SK-N-SH (cell line): ENCODE measurements around the gene MAN2C1.

Experiments
- ELF1 ChIP-seq: IDR thresholded peaks from 2 replicates; pipeline ENCODE4 v1.4.0; 2012
- EZH2phosphoT487 ChIP-seq: fragments of 200-600 bp; sonication (generic); IDR thresholded peaks from 2 replicates; pipeline ENCODE4 v1.6.1; 2017; ENCODE audit warnings: low read depth, mixed run types, mild to moderate bottlenecking, antibody characterized with exemption, moderate library complexity, borderline replicate concordance
- GABPA ChIP-seq: IDR thresholded peaks from 2 replicates; pipeline ENCODE4 v1.4.0; 2012; ENCODE audit warnings: low read depth, mild to moderate bottlenecking
- POLR2AphosphoS5 ChIP-seq: IDR thresholded peaks from 2 replicates; pipeline ENCODE4 v1.6.1; 2012; ENCODE audit warnings: low read depth, low read length
- RCOR1 ChIP-seq: fragments of 150-350 bp; IDR thresholded peaks from 2 replicates; pipeline ENCODE4 v1.6.1; 2017; ENCODE audit warnings: antibody characterized with exemption, low read length
- TF ChIP-seq, protein P1 (sequence below): fragments of 200-600 bp; sonication (generic); IDR thresholded peaks from 2 replicates; pipeline ENCODE4 v1.6.1; 2017; ENCODE audit warnings: antibody characterized with exemption, mild to moderate bottlenecking, moderate library complexity

DNA sequence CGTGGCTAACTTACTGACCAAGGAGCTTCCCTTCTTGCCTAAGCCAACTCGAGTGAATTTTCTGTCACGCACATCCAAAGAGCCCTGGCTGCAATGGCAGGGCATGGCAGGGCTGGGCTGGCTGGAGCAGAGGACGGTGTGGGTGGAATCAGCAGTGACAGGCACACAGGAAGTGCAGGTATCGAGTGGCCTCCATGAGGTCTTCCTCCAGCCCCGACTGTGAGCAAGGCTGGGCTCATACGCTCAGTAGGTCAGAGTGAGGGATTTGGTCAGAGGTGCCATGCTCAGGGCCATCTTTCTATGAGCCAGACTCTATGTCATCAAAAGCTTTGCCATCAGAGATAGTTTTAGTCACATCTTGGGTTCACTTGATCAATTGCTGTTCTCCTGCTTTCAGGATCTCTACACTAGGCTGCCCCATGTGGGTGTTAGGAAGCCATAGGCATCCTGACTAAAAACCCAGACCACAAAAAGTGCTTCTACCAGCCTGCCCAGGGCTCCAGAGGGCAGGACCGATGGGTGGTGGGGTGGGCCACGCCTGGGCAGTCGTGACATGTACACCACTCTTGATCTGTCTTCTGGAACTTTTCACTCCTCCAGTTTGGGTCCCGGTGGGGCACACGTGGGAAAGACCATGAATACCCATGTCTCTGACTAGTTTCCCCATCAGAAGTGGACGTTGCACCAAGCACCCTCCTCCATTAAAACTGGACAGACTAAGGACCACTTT, 55.1 kb downstream of the MAN2C1 start:
- TF ChIP-seq RCOR1: no peak
- no peak for TF ChIP-seq EZH2phosphoT487
- TF ChIP-seq ELF1: no peak
- TF ChIP-seq, protein P1, sequence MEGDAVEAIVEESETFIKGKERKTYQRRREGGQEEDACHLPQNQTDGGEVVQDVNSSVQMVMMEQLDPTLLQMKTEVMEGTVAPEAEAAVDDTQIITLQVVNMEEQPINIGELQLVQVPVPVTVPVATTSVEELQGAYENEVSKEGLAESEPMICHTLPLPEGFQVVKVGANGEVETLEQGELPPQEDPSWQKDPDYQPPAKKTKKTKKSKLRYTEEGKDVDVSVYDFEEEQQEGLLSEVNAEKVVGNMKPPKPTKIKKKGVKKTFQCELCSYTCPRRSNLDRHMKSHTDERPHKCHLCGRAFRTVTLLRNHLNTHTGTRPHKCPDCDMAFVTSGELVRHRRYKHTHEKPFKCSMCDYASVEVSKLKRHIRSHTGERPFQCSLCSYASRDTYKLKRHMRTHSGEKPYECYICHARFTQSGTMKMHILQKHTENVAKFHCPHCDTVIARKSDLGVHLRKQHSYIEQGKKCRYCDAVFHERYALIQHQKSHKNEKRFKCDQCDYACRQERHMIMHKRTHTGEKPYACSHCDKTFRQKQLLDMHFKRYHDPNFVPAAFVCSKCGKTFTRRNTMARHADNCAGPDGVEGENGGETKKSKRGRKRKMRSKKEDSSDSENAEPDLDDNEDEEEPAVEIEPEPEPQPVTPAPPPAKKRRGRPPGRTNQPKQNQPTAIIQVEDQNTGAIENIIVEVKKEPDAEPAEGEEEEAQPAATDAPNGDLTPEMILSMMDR: no peak
- TF ChIP-seq GABPA: no peak
- no peak for TF ChIP-seq POLR2AphosphoS5
